Measurements from ENCODE around the gene SAMD8. TPM values are rescaled to one million over a fixed set of nuclear protein-coding genes. Genes with fewer than 3 reads are reported as not detected.

SAMD8 gene
- total and polyA plus RNA-seq, 10 of the 15 experiments (the other 5 are each of a cell fraction or from before 2014, with no cell fraction given) = 2.8 to 26.0 (median 9.3) TPM

DNA sequence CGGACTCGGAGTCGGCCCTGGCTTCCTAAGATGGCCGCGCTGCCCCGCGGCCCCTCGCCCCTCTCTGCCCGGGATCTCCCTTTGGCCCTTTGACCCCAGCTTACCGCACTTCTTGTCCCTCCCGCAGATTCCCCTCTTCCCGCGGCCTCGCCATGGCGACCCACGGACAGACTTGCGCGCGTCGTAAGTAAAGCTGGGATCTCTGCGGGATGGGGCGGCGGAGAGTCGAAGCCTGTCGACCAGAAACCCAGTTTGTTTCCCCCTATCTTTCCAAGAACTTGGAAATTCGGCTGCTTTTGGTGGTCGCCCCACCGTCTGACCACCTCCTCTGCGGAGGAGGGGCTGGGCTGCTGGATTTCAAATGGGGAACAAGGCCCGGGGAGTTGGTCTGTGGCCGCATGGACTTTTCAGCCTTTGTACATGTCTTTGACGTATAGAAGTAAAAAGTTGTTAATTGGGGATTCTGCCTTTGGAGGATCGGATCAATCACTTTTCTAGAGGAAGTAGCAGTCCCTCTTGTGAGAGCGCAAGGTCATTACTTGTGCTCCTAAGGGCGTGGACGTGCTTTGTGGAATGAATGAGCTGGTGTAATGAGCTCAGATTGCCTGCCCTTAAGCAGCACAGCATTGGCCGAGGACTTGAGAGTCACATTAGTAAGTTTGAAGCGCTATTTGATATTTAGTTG is 99.7 kb downstream of the SAMD8 start (continued):
- TF ChIP-seq, protein P1, sequence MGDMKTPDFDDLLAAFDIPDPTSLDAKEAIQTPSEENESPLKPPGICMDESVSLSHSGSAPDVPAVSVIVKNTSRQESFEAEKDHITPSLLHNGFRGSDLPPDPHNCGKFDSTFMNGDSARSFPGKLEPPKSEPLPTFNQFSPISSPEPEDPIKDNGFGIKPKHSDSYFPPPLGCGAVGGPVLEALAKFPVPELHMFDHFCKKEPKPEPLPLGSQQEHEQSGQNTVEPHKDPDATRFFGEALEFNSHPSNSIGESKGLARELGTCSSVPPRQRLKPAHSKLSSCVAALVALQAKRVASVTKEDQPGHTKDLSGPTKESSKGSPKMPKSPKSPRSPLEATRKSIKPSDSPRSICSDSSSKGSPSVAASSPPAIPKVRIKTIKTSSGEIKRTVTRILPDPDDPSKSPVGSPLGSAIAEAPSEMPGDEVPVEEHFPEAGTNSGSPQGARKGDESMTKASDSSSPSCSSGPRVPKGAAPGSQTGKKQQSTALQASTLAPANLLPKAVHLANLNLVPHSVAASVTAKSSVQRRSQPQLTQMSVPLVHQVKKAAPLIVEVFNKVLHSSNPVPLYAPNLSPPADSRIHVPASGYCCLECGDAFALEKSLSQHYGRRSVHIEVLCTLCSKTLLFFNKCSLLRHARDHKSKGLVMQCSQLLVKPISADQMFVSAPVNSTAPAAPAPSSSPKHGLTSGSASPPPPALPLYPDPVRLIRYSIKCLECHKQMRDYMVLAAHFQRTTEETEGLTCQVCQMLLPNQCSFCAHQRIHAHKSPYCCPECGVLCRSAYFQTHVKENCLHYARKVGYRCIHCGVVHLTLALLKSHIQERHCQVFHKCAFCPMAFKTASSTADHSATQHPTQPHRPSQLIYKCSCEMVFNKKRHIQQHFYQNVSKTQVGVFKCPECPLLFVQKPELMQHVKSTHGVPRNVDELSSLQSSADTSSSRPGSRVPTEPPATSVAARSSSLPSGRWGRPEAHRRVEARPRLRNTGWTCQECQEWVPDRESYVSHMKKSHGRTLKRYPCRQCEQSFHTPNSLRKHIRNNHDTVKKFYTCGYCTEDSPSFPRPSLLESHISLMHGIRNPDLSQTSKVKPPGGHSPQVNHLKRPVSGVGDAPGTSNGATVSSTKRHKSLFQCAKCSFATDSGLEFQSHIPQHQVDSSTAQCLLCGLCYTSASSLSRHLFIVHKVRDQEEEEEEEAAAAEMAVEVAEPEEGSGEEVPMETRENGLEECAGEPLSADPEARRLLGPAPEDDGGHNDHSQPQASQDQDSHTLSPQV (IDR thresholded peaks at IDR 0.05) = no peak
- TF ChIP-seq EP300 (IDR thresholded peaks at IDR 0.05; ENCODE audit: borderline replicate concordance in 1 of 2, control insufficient read depth in 1 of 2, low read depth in 2 of 2, low read length in 2 of 2) (no peak), RCOR1 (conservative IDR thresholded peaks at IDR 0.05; ENCODE audit: low read depth, low read length) (no peak), POLR2AphosphoS5 (IDR thresholded peaks at IDR 0.05; ENCODE audit: low read length) (0 out of 2 replicates have a peak, but pooled peaks have one; percentile 4), YY1 (IDR thresholded peaks at IDR 0.05; ENCODE audit: low read depth, low read length) (peak; percentile 90), MXI1 (IDR thresholded peaks at IDR 0.05; ENCODE audit: low read depth, low read length) (no peak), ESRRA (IDR thresholded peaks at IDR 0.05; ENCODE audit: low read length) (peak; percentile 49; the same call in 1 of the 2 replicates)

Measured in GM12878 (cell line).